Endothelial cell of umbilical vein (primary cell): ENCODE data around the gene CCL27. TPM values are rescaled to one million over a fixed set of nuclear protein-coding genes. Genes with fewer than 3 reads are reported as not detected.

ENCODE experiments used
- BruUV-seq: library from RNA; stranded (reverse); fragments of 400-500 nt; replicated peaks from 2 replicates; lab custom pipeline; 2021; lab: Mats Ljungman, UMichigan
- CTCF ChIA-PET: fragments of 300-600, 350-600 bp; sonication (Branson Sonifier 250); formaldehyde crosslinking; loops from one replicate; lab custom pipeline; 2021; ENCODE audit warnings: antibody characterized with exemption, inconsistent platforms; lab: Charles Lee
- POLR2A ChIA-PET: fragments of 300-600, 350-600 bp; sonication (Branson Sonifier 250); formaldehyde crosslinking; loops from one replicate; lab custom pipeline; 2021; ENCODE audit warnings: antibody characterized with exemption, inconsistent platforms; lab: Charles Lee
- DNase-seq: peaks from one replicate; pipeline ENCODE4 v3.0.0-alpha.2; 2011; ENCODE audit warnings: low read depth, low spot score
- FAIRE-seq: peaks from 2 replicates; lab custom pipeline; 2011; peaks lifted over from hg19 to GRCh38; lab: Jason Lieb, UNC
- H2AFZ ChIP-seq: 2 replicates; pipeline ENCODE4 v1.6.0; 2012; ENCODE audit warnings: low read depth, low read length, control low read depth, inconsistent platforms
- H3K27ac ChIP-seq: 2 replicates; pipeline ENCODE4 v1.5.1; 2011; ENCODE audit warnings: low read depth, mild to moderate bottlenecking, control low read depth, low read length, moderate library complexity; ENCODE audit not compliant: insufficient read depth
- H3K27me3 ChIP-seq, 2 experiments: 2 replicates each; pipeline versions ENCODE4 v1.6.0 to v1.6.1; 2011; ENCODE audit warnings: low read length in 2 of 2, mixed read lengths in 1 of 2; ENCODE audit not compliant: control insufficient read depth in 2 of 2, insufficient read depth in 2 of 2
- H3K36me3 ChIP-seq, 2 experiments: 2 replicates in 1 of 2; 3 replicates in 1 of 2; pipeline ENCODE4 v1.5.1; 2011; ENCODE audit warnings: low read length in 2 of 2, mild to moderate bottlenecking in 1 of 2, moderate library complexity in 1 of 2; ENCODE audit not compliant: control insufficient read depth in 2 of 2, insufficient read depth in 2 of 2; ENCODE audit errors: extremely low read depth in 1 of 2
- H3K4me1 ChIP-seq: 3 replicates; pipeline ENCODE4 v1.5.1; 2011; ENCODE audit warnings: mild to moderate bottlenecking, low read length; ENCODE audit not compliant: control insufficient read depth, insufficient read depth; ENCODE audit errors: extremely low read depth
- H3K4me2 ChIP-seq: 2 replicates; pipeline ENCODE4 v1.6.1; 2011; ENCODE audit warnings: low read length, control low read depth, mixed read lengths; ENCODE audit not compliant: insufficient read depth
- H3K4me3 ChIP-seq, 3 experiments: fragments of 200-600 bp in 1 of 3; sonication (generic), shearing (Covaris generic) in 1 of 3; replicated peaks in 1 of 3; 2 replicates each; pipeline ENCODE4 v1.5.1; 2011 to 2016; ENCODE audit warnings: control low read depth in 3 of 3, low read length in 3 of 3, mild to moderate bottlenecking in 2 of 3, inconsistent platforms in 1 of 3, low read depth in 1 of 3, moderate library complexity in 1 of 3; ENCODE audit not compliant: insufficient read depth in 1 of 3
- H3K79me2 ChIP-seq: 2 replicates; pipeline ENCODE4 v1.6.0; 2012; ENCODE audit warnings: low read length, inconsistent platforms; ENCODE audit not compliant: control insufficient read depth, insufficient read depth
- H3K9ac ChIP-seq: replicated peaks from 2 replicates; pipeline ENCODE3; 2011; ENCODE audit warnings: low read length, control low read depth; ENCODE audit not compliant: insufficient read depth; ENCODE audit errors: extremely low read depth
- H3K9me1 ChIP-seq: replicated peaks from 3 replicates; pipeline ENCODE4 v1.6.0; 2011; ENCODE audit warnings: mild to moderate bottlenecking, low read length; ENCODE audit not compliant: control insufficient read depth, insufficient read depth; ENCODE audit errors: extremely low read depth
- H3K9me3 ChIP-seq: replicated peaks from 2 replicates; pipeline ENCODE4 v1.5.1; 2012; ENCODE audit warnings: low read length, inconsistent platforms; ENCODE audit not compliant: control insufficient read depth, insufficient read depth
- H4K20me1 ChIP-seq: replicated peaks from 2 replicates; pipeline ENCODE3; 2011; ENCODE audit warnings: mild to moderate bottlenecking, low read length; ENCODE audit not compliant: control insufficient read depth, insufficient read depth; ENCODE audit errors: extremely low read depth
- EZH2 ChIP-seq: IDR thresholded peaks from 2 replicates; pipeline ENCODE4 v1.6.1; 2012; ENCODE audit warnings: borderline replicate concordance, low read depth, mild to moderate bottlenecking, moderate library complexity, low read length, inconsistent platforms; ENCODE audit not compliant: severe bottlenecking
- FOS ChIP-seq: IDR thresholded peaks from 2 replicates; pipeline ENCODE4 v1.6.1; 2011; ENCODE audit warnings: mild to moderate bottlenecking, low read length, moderate library complexity, borderline replicate concordance; ENCODE audit not compliant: insufficient read depth
- GATA2 ChIP-seq: IDR thresholded peaks from 2 replicates; pipeline ENCODE4 v1.7.0; 2011; ENCODE audit warnings: low read depth, mild to moderate bottlenecking, moderate library complexity, mixed read lengths, low read length; ENCODE audit not compliant: insufficient read length, insufficient read depth
- POLR2A ChIP-seq: IDR thresholded peaks from 2 replicates; pipeline ENCODE4 v1.6.1; 2012; ENCODE audit warnings: low read depth, mild to moderate bottlenecking, control low read depth, low read length
- dilution Hi-C: fragments of 300-500 bp; cut with MboI; formaldehyde crosslinking; loops from one replicate; pipeline ENCODE4 v1.15.0; 2019; ENCODE audit warnings: low sequenced_read_pairs; ENCODE audit not compliant: extremely low pct_ligation_motif_present
- intact Hi-C: fragments of 100-400 bp; cut with micrococcal nuclease; formaldehyde crosslinking; loops from one replicate; pipeline ENCODE4 v1.10.0; 2022
- polyA plus RNA-seq, 4 experiments: library from polyadenylated mRNA; depleted of rRNA in 3 of 4; stranded (reverse) in 3 of 4; unstranded in 1 of 4; fragments of >200 nt; gene quantifications; 2 replicates each; pipeline versions ENCODE4 v1.2.1 to v1.2.3, GENCODE V29; 2011 to 2012; ENCODE audit warnings: missing spikeins in 1 of 4
- total RNA-seq: library from RNA; stranded (reverse); gene quantifications from 2 replicates; pipeline ENCODE4 v1.2.3, GENCODE V29; 2021
- TF ChIP-seq, protein P1 (sequence below), 2 donors: IDR thresholded peaks; 1 replicate in 1 of 2; 2 replicates in 1 of 2; pipeline ENCODE4 v1.5.1; 2011; ENCODE audit warnings: low read length in 2 of 2, mild to moderate bottlenecking in 2 of 2, moderate library complexity in 2 of 2, control low read depth in 1 of 2, inconsistent platforms in 1 of 2, low read depth in 1 of 2; ENCODE audit not compliant: insufficient read depth in 1 of 2; ENCODE audit errors: extremely low read depth in 1 of 2
- TF ChIP-seq, protein P2 (sequence below): IDR thresholded peaks from 2 replicates; pipeline ENCODE4 v1.6.1; 2011; ENCODE audit not compliant: insufficient read depth, insufficient read length

The CCL27 gene
- total and polyA plus RNA-seq, 2 donors (not counting 3 experiments of a cell fraction or from before 2014, with no cell fraction given) = not detected

DNA sequence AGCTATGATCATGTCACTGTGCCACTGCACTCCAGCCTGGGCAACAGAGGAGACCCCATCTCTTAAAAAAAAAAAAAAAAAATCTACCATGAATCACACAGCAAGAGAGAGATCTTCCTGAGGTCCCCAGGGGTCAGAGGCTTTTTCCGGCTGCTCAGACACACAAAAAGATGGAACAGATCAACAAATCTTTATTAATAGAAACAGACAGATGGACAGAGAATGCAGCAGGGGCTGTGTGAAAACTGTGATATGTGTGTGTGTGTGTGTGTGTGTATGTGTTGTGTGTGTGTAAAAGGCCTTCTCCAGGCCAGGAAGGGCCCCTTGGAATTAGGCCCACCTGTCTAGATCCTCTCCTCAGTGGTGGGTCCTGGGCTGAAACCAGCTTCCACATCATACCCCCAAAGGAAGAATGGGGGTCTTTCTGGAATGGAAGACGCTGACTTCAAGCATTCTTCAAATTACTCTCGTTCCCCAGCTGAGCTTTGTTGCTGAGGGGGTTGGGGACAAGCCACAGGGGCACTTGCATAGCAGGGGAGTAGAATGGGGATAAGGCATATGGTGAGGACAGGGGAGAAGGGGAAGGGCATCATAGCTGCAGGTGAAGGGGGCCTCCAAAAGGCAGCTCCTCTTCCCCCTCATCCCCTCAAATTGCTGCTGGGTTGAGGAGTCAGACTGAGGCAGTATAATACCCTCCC, 27.8 kb downstream of the CCL27 start:
- Histone ChIP-seq H4K20me1 (no peaks in the 10 kb centered on the region), H3K36me3 (peaks cover 0 to 2% of the 10 kb centered on the region in 2 experiments), H3K9ac (no peak overlapping the region), H3K9me1 (no peaks in the 10 kb centered on the region), H3K27me3 (peaks cover 15 to 16% of the 10 kb centered on the region in 2 experiments), H3K27ac (no peak overlapping the region), H3K9me3 (no peaks in the 10 kb centered on the region), H3K4me2 (no peak overlapping the region), H3K4me1 (peaks cover 16% of the 10 kb centered on the region), H2AFZ (no peak overlapping the region), H3K4me3 (no peak overlapping the region), H3K79me2 (peaks cover 19% of the 10 kb centered on the region)
- DNase-seq = no peak
- no peak for FAIRE-seq
- TF ChIP-seq EZH2 (no peak), POLR2A (no peak), FOS (no peak)
- ChIA-PET CTCF (interaction anchor here (0.6 to 4.0 kb wide), 19 partner anchors 9 to 254 kb away, joined by 3 to 130 read pairs (median 9); partner anchors contain the start of genes DCTN3, GALT and RPP25L), POLR2A (interaction anchor here (0.7 kb wide), 1 partner anchor 23 kb away, joined by 3 read pairs; the partner anchor contains the start of gene RPP25L)
- TSS peak; percentile 62 for BruUV-seq
- intact Hi-C loops = loop anchor here (1.0 kb wide), 2 partner anchors 22 to 86 kb away; partner anchors contain the start of gene RPP25L
- dilution Hi-C loops = no loop called here

DNA sequence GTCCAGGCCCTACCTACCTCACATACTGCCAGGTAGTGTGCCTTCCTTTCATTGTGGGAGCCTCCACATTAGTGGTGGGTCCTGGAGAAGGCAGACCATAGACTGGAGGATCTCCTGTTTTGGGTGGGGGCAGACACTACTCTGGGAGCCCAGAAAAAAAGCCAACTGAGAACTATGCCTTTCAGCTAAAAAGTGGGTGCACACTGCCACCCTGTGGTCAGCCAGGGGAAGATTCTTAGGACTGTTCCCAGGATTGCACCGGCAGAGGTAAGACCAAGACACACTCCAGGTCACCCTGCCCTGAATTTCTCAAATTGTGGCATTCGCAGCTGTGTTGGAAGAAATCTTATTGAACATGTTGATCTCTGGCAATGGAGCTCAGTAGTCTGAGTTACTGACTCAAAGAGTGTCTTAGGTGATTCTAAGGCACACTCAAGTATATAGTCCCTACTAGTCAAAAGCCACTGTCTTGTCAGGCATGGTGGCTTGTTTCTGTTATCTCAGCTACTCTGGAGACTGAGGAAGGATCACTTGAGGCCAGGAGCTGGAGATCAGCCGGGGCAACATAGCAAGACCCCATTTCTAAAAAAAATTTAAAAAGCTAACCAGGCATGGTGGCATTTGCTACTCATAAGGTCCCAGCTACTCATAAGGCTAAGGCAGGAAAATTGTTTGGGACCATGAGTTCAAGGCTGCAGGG, 28.5 kb downstream of the CCL27 start:
- Histone ChIP-seq H3K27me3 (peaks cover 21 to 23% of the 10 kb centered on the region in 2 experiments), H3K36me3 (peaks cover 0 to 2% of the 10 kb centered on the region in 2 experiments), H4K20me1 (no peaks in the 10 kb centered on the region), H3K4me1 (peaks cover 18% of the 10 kb centered on the region), H3K9me3 (no peaks in the 10 kb centered on the region), H3K4me2 (no peak overlapping the region), H3K9ac (no peak overlapping the region), H3K79me2 (peaks cover 19% of the 10 kb centered on the region), H3K27ac (no peak overlapping the region), H3K4me3 (no peak overlapping the region), H2AFZ (no peak overlapping the region), H3K9me1 (no peaks in the 10 kb centered on the region)
- DNase-seq (peak; percentile 64), FAIRE-seq (peak; percentile 92)
- CTCF ChIA-PET = interaction anchor here (0.6 to 4.0 kb wide), 23 partner anchors 8 to 253 kb away, joined by 3 to 130 read pairs (median 6); partner anchors contain the start of genes CCL21, DCTN3, GALT and IL11RA
- intact Hi-C loops = loop anchor here (1.0 kb wide), 2 partner anchors 22 to 86 kb away; partner anchors contain the start of gene RPP25L
- dilution Hi-C loops = no loop called here
- no peak for TF ChIP-seq EZH2
- TF ChIP-seq, protein P1, sequence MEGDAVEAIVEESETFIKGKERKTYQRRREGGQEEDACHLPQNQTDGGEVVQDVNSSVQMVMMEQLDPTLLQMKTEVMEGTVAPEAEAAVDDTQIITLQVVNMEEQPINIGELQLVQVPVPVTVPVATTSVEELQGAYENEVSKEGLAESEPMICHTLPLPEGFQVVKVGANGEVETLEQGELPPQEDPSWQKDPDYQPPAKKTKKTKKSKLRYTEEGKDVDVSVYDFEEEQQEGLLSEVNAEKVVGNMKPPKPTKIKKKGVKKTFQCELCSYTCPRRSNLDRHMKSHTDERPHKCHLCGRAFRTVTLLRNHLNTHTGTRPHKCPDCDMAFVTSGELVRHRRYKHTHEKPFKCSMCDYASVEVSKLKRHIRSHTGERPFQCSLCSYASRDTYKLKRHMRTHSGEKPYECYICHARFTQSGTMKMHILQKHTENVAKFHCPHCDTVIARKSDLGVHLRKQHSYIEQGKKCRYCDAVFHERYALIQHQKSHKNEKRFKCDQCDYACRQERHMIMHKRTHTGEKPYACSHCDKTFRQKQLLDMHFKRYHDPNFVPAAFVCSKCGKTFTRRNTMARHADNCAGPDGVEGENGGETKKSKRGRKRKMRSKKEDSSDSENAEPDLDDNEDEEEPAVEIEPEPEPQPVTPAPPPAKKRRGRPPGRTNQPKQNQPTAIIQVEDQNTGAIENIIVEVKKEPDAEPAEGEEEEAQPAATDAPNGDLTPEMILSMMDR (IDR thresholded peaks at IDR 0.05; ENCODE audit: extremely low read depth in 1 of 2, insufficient read depth in 1 of 2, low read depth in 1 of 2, low read length in 2 of 2) = peak; percentile 78 to 83
- TF ChIP-seq POLR2A = no peak
- TF ChIP-seq, protein P2, sequence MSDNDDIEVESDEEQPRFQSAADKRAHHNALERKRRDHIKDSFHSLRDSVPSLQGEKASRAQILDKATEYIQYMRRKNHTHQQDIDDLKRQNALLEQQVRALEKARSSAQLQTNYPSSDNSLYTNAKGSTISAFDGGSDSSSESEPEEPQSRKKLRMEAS = no peak
- TF ChIP-seq GATA2 = no peak
- POLR2A ChIA-PET = no interaction called here
- BruUV-seq = no TSS peak
